Measurements from ENCODE around the gene LNP1. TPM values are rescaled to one million over a fixed set of nuclear protein-coding genes. Genes with fewer than 3 reads are reported as not detected.

Gene LNP1
- total and polyA plus RNA-seq, 10 of the 15 experiments (the other 5 are each of a cell fraction or from before 2014, with no cell fraction given) = 2.1 to 4.2 (median 2.7) TPM

GRCh38 chr3:100416863-100417262 lies 15.5 kb downstream of the LNP1 start:
- ChIA-PET POLR2A (no interaction called here), RAD21 (ENCODE audit: unreplicated experiment) (no interaction called here), CTCF (no interaction called here), SMC1A (ENCODE audit: uncharacterized antibody, unreplicated experiment) (interaction anchor here (1.1 kb wide), 1 partner anchor 173 kb away, joined by 3 read pairs; no protein-coding TSS in a partner anchor)
- no TSS peak for BruUV-seq (replicated peaks)
- WGBS (ENCODE audit: insufficient coverage, insufficient replicate concordance, low lambda C conversion rate, missing lambda C conversion rate) = 48% methylated on average over 1 of the region's 1 CpG
- Histone ChIP-seq H2AFZ (ENCODE audit: control insufficient read depth, low read depth, low read length) (no peak overlapping the region), H3K27ac (ENCODE audit: control insufficient read depth, insufficient read depth) (no peak overlapping the region), H3K4me1 (ENCODE audit: control insufficient read depth, insufficient read depth, low read length) (no peaks in the 10 kb centered on the region), H3K9ac (ENCODE audit: control insufficient read depth, insufficient read depth, low read length) (no peak overlapping the region), H3K4me3 (no peak overlapping the region), H3K27me3 (replicated peaks in 1 of 2; ENCODE audit: control insufficient read depth in 2 of 2, insufficient read depth in 2 of 2, low read length in 1 of 2) (no peaks in the 10 kb centered on the region), H3K36me3 (ENCODE audit: control insufficient read depth in 2 of 2, insufficient read depth in 2 of 2, low read length in 1 of 2) (no peaks in the 10 kb centered on the region; a peak in 1 of 4 replicates), H3K79me2 (ENCODE audit: control insufficient read depth, insufficient read depth, low read length) (no peaks in the 10 kb centered on the region; the same call in 1 of the 2 replicates), H3K4me2 (ENCODE audit: control insufficient read depth, insufficient read depth) (no peak overlapping the region), H3K9me3 (replicated peaks; ENCODE audit: control insufficient read depth, insufficient read depth, low read length) (no peaks in the 10 kb centered on the region; the same call in 2 of the 3 replicates), H4K20me1 (ENCODE audit: control insufficient read depth, insufficient read depth) (no peaks in the 10 kb centered on the region)
- no peak for FAIRE-seq
- no peak for DNase-seq (ENCODE audit: low read depth, low spot score)
- in situ Hi-C loops (cut with MboI) (no loop called here), intact Hi-C loops (cut with micrococcal nuclease; ENCODE audit: unreplicated experiment) (no loop called here)
- TF ChIP-seq SP1 (IDR thresholded peaks at IDR 0.05; ENCODE audit: low read depth, low read length) = no peak
- no peak for ATAC-seq

GRCh38 chr3:100419406-100419805 lies 18.1 kb downstream of the LNP1 start:
- in situ Hi-C loops (cut with MboI) = no loop called here
- intact Hi-C loops (cut with micrococcal nuclease; ENCODE audit: unreplicated experiment) = no loop called here
- Histone ChIP-seq H3K27me3 (replicated peaks in 1 of 2; ENCODE audit: control insufficient read depth in 2 of 2, insufficient read depth in 2 of 2, low read length in 1 of 2) (no peaks in the 10 kb centered on the region), H3K4me3 (no peak overlapping the region), H3K4me1 (ENCODE audit: control insufficient read depth, insufficient read depth, low read length) (no peaks in the 10 kb centered on the region), H4K20me1 (ENCODE audit: control insufficient read depth, insufficient read depth) (no peaks in the 10 kb centered on the region), H3K36me3 (ENCODE audit: control insufficient read depth in 2 of 2, insufficient read depth in 2 of 2, low read length in 1 of 2) (no peaks in the 10 kb centered on the region), H3K27ac (ENCODE audit: control insufficient read depth, insufficient read depth) (no peak overlapping the region), H3K79me2 (ENCODE audit: control insufficient read depth, insufficient read depth, low read length) (no peaks in the 10 kb centered on the region), H3K9ac (ENCODE audit: control insufficient read depth, insufficient read depth, low read length) (no peak overlapping the region), H2AFZ (ENCODE audit: control insufficient read depth, low read depth, low read length) (no peak overlapping the region), H3K9me3 (replicated peaks; ENCODE audit: control insufficient read depth, insufficient read depth, low read length) (no peaks in the 10 kb centered on the region), H3K4me2 (ENCODE audit: control insufficient read depth, insufficient read depth) (no peak overlapping the region)
- SMC1A ChIA-PET (ENCODE audit: uncharacterized antibody, unreplicated experiment) = no interaction called here
- POLR2A ChIA-PET = no interaction called here
- RAD21 ChIA-PET (ENCODE audit: unreplicated experiment) = no interaction called here
- FAIRE-seq (no peak), DNase-seq (ENCODE audit: low read depth, low spot score) (no peak), ATAC-seq (no peak)
- BruUV-seq (replicated peaks) = no TSS peak
- 100% methylated on average over 1 of the region's 1 CpG for WGBS (ENCODE audit: insufficient coverage, insufficient replicate concordance, low lambda C conversion rate, missing lambda C conversion rate)
- CTCF ChIA-PET = interaction anchor here (0.6 to 0.8 kb wide), 2 partner anchors 15 to 43 kb away, joined by 3 read pairs; no protein-coding TSS in a partner anchor
- TF ChIP-seq ZNF687 (IDR thresholded peaks at IDR 0.05) (no peak), TARDBP (IDR thresholded peaks at IDR 0.05; ENCODE audit: borderline replicate concordance) (no peak), SPI1 (IDR thresholded peaks at IDR 0.05; ENCODE audit: borderline replicate concordance, insufficient read depth, low read depth, low read length) (peak; percentile 55; the same call in 1 of the 2 replicates), ETV6 (conservative IDR thresholded peaks at IDR 0.05 in 1 of 2, IDR thresholded peaks at IDR 0.05 in 1 of 2; ENCODE audit: borderline replicate concordance in 1 of 2, low read depth in 1 of 2) (no peak), HDAC6 (IDR thresholded peaks at IDR 0.05; ENCODE audit: unreplicated experiment) (no peak)
